Left ventricle myocardium superior (tissue), 1 donor: ENCODE measurements around the gene CLMP. TPM values are rescaled to one million over a fixed set of nuclear protein-coding genes. Genes with fewer than 3 reads are reported as not detected.
A peak's percentile ranks its signal among the peaks of the same experiment; 100 is the strongest.
"Not testable (repeated sequence)": the region's sequence is repeated elsewhere in the genome, so short reads cannot be mapped to it uniquely, and the experiment has no call there.

Experiments used
- ATAC-seq: fragments of 200-7000 bp; cut with Tn5 transposase; one replicate; pipeline ENCODE4 v1.9.1; 2020; ENCODE audit warnings: mild to moderate bottlenecking, moderate library complexity
- DNase-seq: peaks from one replicate; pipeline ENCODE4 v3.0.0-alpha.2; 2020
- intact Hi-C: fragments of 100-400 bp; cut with micrococcal nuclease; formaldehyde crosslinking; loops from one replicate; pipeline ENCODE4 v1.11.0; 2022
- total RNA-seq: library from RNA; stranded (reverse); fragmentation: NEBNext Ultra II Directional; extraction: Animal tissue kit (Norgen Biotek cat#: 25700); gene quantifications from one replicate; pipeline ENCODE4 v1.2.1, GENCODE V29; 2021
- donor health status: DM: no; HTN: yes; CAD: no; lungs with severe emphysema.

The CLMP gene
- total RNA-seq, 1 donor from 2014 or later, result 4.9 TPM

DNA sequence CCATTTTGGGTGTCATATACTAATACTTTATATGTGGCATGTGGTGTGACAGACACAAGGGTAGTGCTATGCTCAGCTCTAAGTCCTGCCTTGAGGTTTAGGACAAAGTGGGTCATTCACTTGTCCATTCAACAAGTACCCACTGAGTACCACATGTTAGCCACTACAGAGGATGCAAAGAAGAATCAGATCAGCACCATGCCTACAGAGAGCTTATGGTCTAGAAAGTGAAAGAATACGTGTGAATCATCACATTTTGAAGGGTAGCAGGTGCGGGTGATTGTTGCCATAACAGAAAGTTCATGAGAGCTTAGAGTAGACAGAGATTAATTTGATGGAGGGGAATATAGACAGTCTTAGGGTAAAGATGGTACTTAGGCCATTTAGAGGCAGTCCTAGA, 18.3 kb downstream of the CLMP start:
- intact Hi-C loops, result no loop called here

GRCh38 chr11:123174196-123175183, 20.6 kb downstream of the CLMP start:
- intact Hi-C loops, result no loop called here
- ATAC-seq (peak; percentile 91), DNase-seq (peak; percentile 44)

More for the DNA sequence above, 18.3 kb downstream of the CLMP start:
- DNase-seq, result no peak
- ATAC-seq, result no peak

GRCh38 chr11:123173856-123174186, 21.2 kb downstream of the CLMP start:
- intact Hi-C loops, result no loop called here
- no peak for DNase-seq
- ATAC-seq, result no peak

DNA sequence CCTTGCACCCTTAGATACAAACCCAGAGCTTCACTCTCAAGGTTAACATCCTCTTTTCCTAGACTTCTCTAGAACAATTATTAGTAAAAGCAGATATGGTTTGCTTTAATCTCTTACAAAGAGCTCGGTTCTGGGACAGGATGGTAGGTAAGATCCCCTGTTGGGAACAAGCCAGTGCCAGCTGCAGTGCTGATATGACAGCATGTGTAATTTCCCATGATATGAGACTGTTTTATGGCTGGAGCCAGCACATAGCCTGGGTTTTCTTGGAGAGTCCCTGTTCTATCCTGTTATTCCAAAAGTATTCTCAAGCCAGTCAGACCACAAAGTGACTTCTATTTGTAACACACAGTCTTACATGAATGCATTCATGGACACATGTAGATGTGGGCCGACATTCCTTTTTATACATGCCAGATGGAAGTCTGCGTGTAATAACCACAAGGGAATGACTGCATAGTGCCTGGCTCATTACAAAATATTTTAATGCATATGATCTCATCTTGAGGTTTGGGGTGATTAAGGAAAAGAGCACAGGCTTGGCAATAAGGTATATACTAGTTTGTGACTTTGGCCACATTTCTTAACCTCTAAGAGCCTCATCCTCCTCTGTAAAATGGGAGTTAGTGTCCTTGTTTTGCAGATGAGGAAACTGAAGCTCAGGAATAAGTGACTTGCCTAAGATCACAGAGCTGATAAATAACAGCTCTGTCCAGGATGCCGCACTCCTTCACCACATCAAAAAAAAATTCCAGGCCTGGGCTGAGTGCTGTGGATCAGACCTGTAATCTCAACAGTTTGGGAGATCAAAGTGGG, 21.8 kb downstream of the CLMP start:
- intact Hi-C loops, result no loop called here
- DNase-seq (no peak), ATAC-seq (no peak)

- intact Hi-C loops, result no loop called here
- ATAC-seq, result no peak
- no peak for DNase-seq
Observed at GRCh38 chr11:123170929-123171328, 24.1 kb downstream of the CLMP start.

GRCh38 chr11:123169821-123170220, 25.2 kb downstream of the CLMP start:
- DNase-seq, result no peak
- intact Hi-C loops, result no loop called here
- ATAC-seq, result no peak

GRCh38 chr11:123168955-123169484, 26.0 kb downstream of the CLMP start:
- intact Hi-C loops, result no loop called here
- ATAC-seq, result no peak
- DNase-seq, result no peak

DNA sequence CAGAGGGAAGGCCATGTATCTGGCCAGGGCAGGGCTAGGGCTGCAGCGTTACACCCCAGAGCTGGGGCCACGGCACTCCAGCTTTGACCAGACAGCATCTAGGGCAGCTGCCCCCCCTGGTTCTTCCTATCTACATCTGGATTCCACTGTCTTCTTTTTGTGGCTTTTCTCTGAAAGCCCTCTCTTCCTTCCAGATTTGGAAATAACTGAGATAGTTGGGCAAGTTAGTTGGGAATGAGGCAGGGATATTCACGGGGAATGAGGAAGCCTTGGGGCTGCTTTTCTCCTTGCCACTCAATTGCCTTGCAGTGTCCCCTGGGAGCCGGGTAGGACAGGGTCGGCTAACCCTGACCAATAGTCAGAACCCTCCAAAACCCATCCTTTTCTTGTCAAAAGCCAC, 26.8 kb downstream of the CLMP start:
- intact Hi-C loops, result no loop called here
- no peak for DNase-seq

GRCh38 chr11:123166071-123166559, 28.9 kb downstream of the CLMP start:
- ATAC-seq (peak; percentile 56), DNase-seq (peak; percentile 54)
- intact Hi-C loops, result no loop called here

More for the DNA sequence above, 26.8 kb downstream of the CLMP start:
- no peak for ATAC-seq

DNA sequence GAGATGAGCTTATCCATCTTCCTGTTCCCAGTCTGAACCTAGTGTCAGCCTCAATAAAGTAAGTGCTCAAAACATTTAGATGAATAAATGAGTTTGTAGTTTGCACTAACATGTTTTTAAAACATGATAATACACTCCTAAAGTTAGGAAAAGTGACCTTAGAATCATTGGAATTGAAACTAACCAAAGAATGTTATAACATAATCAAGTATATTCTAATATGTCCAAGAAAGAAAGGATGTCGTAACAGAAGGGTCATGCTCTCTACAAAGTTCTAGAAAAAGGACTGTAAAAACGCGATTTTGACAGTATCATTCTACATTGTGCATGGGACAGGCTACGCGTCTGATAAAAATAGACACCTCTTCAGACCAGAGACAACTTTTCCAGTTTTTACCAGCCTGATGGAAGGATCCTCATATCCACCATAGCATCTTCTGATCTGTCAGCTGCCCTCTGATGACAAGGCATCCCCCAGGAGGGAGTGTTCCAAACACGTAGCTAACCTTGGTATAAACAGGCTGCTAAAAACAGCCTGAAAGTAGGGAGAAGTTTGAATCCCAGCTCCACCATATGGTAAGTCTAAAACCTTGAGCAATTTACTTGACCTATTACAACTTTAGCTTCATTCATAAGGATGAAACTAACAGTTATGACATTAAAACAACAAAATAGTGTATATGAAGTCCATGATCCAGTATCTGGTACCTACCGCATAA, 30.2 kb downstream of the CLMP start:
- DNase-seq, result no peak
- ATAC-seq, result no peak
- intact Hi-C loops, result no loop called here

GRCh38 chr11:123163621-123164020, 31.4 kb downstream of the CLMP start:
- DNase-seq, result no peak
- intact Hi-C loops, result no loop called here
- ATAC-seq, result no peak

- ATAC-seq, result no peak
- no peak for DNase-seq
- intact Hi-C loops, result no loop called here
Observed at GRCh38 chr11:123161376-123162030, 33.5 kb downstream of the CLMP start.

- ATAC-seq, result no peak
- intact Hi-C loops, result no loop called here
- no peak for DNase-seq
Observed at GRCh38 chr11:123159183-123159857, 35.7 kb downstream of the CLMP start.

GRCh38 chr11:123158033-123159003, 36.7 kb downstream of the CLMP start:
- DNase-seq, result no peak
- ATAC-seq, result peak; percentile 82
- intact Hi-C loops, result no loop called here

GRCh38 chr11:123152951-123153350, 42.1 kb downstream of the CLMP start:
- ATAC-seq, result no peak
- no peak for DNase-seq
- intact Hi-C loops, result no loop called here

GRCh38 chr11:123152346-123152745, 42.7 kb downstream of the CLMP start:
- intact Hi-C loops, DNase-seq, ATAC-seq: not testable (repeated sequence)

DNA sequence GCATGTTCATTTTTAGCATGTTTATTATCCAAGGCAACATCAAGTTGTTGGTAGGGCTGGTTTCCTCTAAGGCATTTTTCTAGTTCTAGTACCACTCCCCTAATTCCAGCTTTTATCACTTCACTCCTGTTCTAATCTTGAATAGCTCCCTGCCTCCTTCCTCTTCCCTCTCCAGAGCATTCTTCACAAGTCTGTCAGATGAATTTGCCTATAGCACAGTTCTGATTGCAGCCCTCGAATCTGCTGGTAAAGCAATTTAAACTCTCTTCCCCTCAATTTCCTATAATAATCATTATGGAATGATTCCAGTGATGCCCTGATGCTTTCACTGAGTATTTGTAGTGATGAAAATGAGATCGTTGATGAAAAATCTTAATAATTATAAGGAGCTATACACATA, 43.3 kb downstream of the CLMP start:
- ATAC-seq (no peak), DNase-seq (no peak)
- intact Hi-C loops, result no loop called here
